Measurements from ENCODE around the gene ARHGEF9.
A peak's percentile ranks its signal among the peaks of the same experiment; 100 is the strongest.

ARHGEF9 gene

DNA sequence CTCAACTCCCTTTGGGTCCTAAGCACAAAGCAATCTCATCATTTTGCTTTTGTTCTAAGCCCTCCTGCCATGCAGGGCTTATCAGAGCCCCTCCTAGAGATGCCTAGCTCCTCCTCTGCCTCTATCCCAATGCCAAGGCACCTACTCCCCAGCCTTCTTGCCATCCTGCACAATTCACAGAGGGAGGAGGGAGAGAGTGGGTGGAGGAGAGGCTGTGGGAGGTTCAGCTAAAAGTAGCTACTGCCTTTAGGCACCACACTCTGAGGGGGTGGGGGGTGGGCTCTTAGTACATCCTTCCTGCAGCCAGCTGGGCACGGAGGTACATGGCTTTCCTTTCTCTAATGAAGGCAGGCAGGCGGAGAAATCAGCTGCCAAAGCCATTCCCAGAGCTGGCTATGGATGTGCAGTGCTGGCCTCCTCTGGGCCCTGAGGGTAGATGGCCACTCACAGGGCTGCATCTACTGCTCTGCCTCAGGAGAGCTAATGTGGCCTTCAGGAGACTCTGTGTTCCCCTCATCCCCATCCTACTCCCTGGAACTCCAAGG lies 40.1 kb downstream of the ARHGEF9 start:
- DNase-seq = no peak

DNA sequence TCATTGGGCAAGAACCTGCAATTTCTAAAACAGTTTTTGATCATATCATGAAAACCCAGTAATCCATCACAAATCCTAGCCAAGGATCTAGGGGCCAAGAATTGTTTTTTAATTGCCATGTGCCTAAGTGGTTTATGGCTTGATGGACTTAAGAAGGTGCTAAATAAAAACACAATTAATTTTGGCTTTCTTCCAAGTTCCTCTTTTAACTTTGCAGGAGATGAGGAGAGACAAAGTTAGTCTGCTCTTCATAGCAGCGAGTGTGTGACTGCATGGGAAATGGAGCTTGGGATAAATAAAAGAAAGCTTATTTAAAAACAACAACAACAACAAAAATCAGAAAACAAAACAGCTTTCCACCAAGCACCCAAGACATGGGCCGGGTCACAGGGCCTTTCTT lies 41.4 kb downstream of the ARHGEF9 start:
- no peak for DNase-seq

DNA sequence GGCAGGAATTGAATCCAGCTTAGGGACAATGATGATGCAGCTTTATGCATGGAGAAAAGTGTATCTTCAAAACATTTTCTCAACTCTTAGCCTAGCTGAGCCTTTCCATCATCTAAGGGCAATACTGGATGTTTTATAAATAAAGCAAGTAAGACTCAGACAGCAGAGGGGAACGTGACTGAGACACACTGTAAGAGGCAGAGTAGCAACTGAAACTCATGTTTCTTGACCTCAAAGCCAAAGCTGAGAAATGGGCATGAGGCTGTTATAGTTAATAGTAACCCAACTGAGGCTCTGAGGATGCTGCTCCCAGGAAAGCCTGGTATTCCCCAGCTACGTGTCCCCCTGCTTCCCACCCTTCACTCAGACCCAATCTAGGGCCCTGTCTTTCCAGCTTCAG lies 44.6 kb downstream of the ARHGEF9 start:
- no peak for DNase-seq

DNA sequence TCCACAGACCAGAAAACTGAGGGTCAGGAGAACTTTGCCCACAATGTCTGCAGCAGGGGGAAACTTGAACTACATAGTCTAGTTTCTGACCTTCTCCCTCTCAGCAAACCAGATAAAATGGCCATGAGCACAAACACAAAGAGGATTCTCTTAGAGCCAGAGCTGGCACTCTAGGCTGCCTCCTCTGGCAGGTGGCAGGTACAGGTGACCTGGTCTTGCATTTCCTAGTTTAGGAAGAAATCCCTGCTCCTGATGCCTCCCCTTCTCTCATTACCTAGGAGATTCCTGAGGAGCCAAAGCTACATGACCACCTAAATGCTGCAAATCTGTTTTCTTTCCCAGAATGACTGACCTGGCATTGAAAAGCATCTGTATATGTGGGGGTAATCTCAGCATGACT lies 45.1 kb downstream of the ARHGEF9 start:
- no peak for DNase-seq

DNA sequence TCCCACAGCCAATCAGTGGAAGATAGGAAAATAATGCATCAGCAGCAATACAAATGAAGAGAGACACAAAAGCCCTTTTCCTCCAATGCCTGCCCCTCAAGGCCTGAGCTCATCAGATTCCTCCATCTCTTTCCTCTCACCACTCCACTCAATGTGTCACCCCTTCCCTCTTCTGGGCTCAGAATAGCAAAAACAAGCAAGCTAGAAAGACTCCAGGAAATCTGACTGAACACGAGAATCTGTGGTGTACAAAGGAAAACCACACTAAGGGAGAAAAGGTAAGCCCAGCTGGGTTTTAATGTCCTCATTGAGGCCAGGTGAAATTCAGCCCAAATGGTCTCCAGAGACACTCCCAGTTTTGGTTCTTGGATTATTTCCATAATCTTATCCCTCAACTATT lies 46.3 kb downstream of the ARHGEF9 start:
- DNase-seq = no peak

DNA sequence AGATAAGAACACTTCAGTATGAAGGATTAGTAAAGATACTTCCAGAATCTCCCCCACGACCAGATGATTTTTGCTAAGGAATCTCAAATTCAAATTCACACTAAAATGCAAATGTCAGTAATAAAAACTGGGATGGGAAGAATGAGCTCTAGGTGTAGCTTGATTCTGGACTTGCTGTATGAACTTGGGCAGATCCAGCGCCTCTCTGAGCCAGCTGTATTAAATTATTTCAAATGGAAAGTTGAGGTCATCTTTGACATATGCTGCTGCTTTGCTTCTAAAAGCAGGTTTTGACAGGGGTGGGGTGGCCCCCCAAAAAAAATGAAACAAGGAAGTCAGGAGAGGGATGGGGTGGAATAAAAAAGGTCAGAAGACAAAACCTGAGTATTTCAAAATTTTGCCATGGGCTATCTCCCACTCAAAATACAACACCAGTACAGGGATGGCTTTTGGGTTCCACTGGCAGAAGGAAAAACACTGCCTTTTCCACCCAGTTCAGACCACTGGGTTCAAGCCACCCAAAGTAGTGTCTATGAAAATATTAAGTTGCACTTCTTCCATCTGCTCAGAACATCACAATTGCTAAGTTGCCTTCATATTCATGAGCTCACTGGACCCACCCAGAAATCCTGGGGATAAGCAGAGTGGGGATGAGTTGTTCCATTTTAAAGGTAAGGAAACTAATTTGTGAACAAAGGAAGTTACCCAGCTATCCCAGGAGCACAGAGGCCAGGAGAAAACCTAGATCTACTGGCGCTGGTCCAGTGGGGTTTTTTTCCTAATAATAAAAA lies 47.7 kb downstream of the ARHGEF9 start:
- no peak for DNase-seq

DNA sequence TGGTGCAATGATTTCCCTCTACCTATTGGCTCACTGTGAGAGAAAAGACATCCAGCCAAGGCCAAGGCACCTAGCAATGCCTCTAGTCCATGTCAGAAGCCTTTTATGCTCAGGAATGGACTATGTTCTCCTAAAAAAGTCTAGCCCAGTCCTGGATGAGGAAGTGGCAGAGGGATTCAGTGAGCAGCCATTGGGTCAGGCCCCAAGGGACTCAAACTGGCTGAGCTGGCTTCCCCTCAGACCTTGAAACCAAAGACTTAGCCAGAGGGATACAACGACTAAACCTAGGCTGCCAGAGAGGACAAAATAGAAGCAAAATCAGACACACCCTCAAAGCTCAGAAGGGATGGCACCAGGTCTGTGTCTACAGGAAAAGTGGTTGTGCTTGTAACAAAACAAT lies 49.1 kb downstream of the ARHGEF9 start:
- no peak for DNase-seq

DNA sequence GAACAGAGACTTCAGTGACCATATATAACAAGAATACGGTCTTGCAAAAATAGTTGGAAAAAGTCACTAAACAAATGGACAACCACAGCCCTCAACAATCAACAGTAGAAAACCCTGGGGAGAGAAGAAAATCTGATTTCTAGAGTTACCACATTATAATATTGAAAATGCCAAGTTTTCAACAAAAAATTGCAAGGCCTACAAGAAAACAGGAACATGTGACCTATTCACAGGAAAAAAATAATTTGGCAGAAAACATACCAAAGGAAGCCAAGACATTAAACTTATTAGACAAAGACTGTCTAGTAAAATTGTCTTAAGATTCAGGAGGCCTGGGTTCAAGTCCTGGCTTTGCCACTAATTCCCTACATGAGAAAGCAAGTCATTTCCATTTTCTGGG lies 64.7 kb downstream of the ARHGEF9 start:
- DNase-seq = no peak

DNA sequence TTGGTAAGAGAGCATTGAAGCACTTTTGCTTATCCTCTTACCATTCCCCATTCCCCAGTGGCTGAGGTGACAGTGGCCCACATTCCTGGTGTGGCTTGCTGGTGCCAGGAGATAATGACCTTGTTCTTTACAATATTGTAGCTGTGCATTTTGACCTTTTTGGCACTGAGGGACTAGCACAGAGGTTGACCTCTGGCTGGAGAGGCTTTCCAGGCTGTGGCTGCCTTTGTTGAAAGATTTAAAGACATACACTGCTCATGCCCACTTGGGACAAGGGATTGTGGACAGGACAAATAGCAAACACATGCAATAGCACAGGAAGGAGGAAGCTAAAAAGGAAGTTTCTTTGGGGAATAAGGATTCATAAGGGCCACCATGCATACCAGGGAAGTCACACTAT lies 65.4 kb downstream of the ARHGEF9 start:
- DNase-seq = no peak

DNA sequence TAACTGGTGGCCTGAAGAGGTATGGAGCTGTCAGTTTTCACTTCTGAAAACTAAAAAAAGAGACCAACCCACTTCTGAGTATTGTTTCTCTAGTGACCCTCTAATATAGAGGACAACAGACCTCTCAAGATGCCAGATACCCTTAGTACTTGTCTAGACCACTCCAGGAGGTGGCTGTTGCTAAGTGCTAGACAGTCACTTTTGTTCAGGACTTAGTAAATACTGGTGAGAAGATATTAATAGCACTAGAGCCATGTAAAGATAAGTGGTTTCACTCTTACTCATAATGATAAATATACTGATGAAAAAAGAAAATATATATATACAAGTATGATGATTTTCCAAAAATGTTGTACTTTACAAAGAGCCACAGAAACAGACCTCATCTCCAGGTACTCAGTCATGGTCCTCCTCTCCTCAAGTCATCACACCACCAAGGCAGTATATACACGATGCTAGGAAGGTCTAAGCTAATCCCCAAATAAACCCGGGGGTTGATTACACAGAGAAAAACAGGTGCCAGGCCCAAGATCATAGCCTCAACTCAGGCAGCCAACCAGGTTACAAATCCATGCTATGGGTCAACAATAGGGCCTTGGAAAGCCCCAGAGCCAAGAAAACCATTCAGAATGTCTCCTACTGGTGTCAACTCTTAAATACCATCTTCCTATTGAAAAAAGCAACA lies 66.9 kb downstream of the ARHGEF9 start:
- DNase-seq = no peak

DNA sequence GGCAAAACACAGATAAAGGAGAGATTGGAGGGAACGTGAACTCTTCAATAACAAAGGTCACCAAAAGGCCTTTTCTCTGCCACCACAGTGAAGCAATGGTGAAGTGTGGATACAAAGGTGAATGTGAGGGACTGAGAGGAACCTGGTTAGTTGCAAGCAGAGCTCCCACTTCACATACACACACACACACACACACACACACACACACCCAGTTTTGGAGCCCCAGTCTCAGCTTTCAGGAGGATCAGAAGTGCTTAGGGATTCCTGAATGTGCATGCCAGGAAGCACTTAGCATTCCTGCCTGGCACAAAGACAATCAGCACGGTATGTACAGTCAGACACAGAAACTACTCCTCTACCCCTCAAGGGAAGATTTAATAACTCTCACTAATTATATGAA lies 71.5 kb downstream of the ARHGEF9 start:
- no peak for DNase-seq

DNA sequence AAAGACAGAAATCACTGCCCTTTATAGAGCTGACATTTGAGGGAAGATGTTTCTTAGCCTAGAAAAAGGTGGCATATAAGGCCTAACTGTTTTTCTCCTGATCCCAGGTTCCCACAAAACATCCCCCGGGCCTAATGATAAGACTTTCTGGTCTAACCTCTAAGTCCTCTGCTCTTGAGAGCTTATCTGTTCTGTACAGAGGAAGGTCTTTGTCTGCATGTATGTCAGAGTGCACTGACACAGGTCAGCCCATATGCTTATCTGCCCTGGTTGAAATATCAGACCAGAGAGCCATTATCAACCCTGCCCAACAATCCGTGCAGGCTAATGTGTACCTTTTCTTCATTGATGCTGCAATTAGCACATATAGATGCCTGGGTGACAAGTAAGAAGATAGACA lies 76.2 kb downstream of the ARHGEF9 start:
- no peak for DNase-seq

DNA sequence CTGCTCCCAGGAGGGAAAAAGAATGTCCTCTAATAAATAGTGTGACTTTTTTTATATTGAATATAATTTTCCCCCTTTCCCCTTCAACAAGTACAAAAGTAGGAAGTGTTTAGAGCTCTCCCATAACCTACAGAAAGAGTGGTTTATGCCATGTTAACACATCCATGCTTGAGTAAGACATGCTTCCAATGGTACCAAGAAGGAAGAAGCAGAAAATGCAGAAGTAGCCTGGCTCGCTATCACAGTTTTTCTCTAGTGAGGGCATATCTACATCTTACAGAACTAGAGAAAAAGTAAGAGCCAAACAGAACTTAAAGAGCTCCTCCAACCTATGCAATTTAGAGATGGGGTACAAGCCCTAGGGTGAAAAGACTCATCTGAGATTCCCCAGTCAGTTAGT lies 82.5 kb downstream of the ARHGEF9 start:
- DNase-seq = no peak

DNA sequence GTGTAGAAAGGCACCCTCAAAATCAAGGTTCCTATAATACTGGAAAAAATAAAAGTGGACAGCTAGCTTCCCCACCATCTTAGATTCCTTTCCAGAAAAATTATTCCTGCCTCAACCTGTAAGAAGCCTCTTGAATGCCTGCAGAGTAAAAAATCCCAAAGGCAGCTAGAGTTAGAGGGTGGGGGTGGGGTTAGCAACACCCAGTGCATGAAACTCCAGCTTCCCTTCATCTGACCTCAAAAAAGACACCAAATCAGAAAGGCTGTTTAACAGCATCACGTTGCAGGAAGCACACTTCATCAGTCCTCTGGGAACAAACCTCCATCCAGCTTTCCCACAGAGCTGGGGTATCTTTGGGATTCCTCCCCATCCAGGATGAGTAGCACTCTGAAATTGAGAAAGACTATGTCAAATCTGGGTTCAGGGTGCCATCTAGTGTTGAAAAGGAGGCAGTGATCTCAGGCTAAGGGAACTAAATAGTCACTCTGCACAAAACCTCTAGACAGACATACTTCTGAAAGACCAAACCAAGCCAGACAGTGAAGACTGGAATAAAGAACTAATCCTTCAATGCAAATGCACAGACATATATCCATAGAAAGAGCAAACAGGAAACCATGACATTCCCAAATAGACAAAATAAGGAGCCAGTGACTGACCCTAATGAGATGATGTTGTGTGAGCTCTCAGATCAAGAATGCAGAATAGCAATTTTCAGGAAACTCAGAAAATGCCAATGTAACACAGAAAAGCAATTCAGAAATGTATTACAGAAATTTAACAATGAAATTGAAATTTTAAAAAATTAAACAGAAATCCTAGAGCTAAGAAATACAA lies 97.9 kb downstream of the ARHGEF9 start:
- peak; percentile 5 for DNase-seq

DNA sequence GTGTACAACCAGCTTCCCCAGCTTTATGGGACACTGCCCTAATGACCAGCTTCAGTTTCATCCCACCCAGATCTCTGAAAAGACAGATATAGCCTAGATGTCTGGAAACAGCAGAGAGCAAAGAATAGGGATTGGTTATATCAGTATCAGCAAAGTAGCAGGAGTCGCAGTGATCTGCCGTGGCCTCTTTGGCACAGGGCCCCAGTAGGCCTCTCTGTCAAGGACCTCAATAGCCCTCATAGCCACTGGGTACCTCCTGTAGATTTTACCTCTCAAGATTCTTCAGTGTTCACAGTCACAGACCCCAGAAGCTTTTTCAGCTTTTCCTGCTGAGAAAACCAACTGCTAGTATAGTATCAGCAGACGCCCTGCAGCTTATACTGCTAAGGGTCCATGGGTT lies 104.6 kb downstream of the ARHGEF9 start:
- no peak for DNase-seq

DNA sequence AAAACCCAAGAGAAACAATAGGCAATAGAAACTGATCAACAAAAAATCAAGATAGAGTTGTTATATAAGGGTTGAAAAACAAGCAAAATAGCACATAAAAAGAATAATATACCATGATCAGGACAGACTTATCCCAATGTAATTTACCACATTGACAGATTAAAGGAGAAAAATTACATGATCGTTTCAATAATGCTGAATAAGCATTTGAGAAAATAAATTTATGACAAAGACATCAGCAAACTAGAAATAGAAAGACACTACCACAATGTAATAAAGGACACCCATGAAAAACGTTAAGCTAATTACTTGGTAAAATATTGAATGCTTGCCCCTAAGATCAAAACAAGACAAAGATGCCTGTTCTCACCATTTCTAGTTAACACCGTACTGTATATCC lies 105.6 kb downstream of the ARHGEF9 start:
- DNase-seq = no peak

DNA sequence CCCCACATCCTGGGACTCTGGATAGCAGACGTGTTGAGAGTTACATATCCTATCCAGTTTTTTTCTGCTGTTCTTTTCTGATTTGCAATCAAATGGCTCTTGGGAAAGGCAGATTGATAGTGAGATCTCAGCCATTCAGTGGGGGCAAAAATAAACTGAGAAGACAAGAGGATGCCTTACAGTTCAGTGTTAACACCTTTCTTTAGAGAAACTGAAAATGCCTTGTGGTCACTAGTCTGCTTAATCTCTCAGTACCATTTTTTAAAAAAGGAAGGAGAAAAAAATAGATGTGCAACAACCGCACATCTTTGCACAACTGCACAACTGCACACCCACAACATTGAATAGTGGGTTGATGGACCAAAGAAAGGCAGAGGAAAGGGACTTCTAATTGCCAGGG lies 109.3 kb downstream of the ARHGEF9 start:
- DNase-seq = no peak

DNA sequence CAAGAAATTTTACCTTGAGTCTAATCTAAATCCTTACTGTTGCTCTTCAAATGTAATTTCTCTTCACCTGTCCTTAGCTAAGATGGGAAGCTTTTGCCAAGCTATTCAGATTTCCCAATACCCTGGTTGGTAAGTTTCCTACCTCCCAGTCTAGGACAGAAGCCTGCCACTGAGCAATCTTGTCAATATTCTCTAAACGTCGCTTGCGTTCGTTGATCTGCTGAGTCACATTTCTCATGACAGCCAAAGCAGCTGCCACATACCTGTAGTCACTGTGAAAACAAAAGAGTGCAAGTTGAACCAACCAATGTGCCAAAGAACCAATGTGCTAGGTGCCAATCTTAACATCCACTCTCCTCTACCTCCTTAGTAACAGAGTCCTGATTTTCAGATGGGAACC lies 111.1 kb downstream of the ARHGEF9 start:
- DNase-seq = no peak

DNA sequence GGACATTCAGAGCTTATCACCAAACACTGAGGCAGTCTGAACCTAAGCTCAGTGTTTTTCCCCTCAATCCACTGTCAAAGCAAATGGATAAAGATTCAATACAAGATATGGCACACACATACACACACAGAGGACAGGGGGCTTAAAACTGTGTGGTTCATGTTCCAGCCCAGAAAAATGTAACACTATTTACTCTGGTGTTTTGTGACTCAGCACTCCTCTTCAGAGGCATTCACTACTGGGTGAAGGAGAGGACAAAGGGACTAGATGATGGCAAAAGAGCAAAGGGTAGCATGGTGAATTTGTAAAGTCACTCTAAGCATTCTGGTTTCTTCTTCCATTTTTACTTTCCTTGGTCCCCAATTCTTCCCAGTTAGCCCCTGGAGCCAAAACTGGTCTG lies 120.3 kb downstream of the ARHGEF9 start:
- DNase-seq = no peak

DNA sequence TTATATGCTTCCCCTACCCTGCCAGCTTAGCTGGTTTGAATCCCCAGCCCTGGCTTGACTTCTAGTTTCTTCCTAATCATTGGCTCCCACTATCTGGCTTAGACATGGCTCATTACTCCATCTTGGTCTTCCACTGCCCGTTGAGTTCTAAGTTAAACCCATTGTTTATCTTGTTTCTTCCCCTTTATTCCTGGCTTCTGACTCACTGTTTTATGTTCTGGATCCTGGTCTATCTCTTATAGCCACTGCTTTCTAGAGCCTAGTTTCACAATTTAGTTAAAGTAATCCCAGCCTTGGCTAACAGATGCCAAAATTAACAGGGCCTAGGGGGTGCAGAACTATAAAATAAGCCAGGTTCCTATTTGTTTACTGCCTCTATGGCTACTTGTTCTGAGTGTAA lies 120.9 kb downstream of the ARHGEF9 start:
- no peak for DNase-seq

DNA sequence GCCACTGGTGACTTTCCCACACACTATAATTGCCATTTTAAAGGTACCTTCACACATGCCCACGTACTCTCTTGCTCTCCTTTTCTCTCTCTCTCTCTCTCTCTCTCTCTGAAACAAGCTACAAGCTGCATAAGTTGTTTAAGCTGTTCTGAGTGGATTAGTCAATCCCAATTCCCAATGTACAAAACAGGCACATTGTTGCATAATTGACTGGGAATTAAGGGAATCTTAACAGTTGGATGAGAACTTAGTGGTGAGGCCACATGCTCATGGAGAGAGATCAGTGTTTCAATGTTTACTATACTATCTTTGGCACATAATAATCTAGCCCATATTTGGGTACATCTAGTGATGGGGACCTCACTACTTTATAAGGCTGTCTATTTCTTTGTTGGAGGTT lies 123.3 kb downstream of the ARHGEF9 start:
- no peak for DNase-seq

DNA sequence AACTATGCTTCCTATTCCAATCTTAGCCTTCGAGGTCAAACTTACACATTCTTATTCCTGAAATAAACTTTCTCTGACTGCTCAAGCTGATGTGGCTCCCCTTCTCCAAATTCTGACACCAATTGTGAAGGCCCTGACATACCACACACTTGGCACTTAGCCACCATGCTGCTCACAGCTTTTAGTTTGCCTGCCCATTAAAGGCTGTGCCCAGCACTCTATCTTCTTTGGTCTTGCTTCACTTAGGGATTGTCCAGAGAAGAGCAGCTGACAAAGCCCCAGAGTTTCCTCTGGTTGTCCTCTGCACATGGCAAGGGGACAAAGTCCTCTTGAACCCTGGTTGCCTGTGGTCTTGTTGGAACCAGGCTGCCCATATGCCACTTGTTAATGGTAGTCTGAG lies 126.1 kb downstream of the ARHGEF9 start:
- DNase-seq = no peak

DNA sequence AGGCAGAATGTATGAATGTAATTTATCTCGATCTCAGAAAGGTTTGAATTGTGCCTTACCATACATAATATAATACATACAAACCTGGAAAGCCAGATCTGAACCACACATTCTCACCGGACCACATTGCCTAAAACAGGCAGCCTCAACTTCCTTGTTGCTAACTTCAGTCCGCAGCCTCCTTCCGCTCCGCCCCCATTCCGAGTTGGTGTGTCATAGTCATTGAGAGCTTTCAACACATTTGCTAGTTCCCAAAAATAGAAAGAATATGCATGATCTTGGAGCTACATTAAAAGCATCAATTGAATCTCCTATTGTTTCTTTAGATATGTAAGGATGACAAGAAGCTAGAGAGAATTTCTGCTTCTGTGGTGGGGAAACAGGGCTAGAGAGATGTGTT lies 127.2 kb downstream of the ARHGEF9 start:
- DNase-seq = no peak

Measured in stimulated activated CD4-positive, alpha-beta T cell treated with anti-CD3 and anti-CD28 coated beads, Interleukin-4, amount 100 ng/mL, for 24 hours (primary cell).